Measurements from ENCODE around the gene CFD. TPM values are rescaled to one million over a fixed set of nuclear protein-coding genes. Genes with fewer than 3 reads are reported as not detected.

Gene CFD
- total and polyA plus RNA-seq, 10 of the 15 experiments (the other 5 are each of a cell fraction or from before 2014, with no cell fraction given) = 0.05 to 1.1 (median 0.38) TPM; not detected in 4

DNA sequence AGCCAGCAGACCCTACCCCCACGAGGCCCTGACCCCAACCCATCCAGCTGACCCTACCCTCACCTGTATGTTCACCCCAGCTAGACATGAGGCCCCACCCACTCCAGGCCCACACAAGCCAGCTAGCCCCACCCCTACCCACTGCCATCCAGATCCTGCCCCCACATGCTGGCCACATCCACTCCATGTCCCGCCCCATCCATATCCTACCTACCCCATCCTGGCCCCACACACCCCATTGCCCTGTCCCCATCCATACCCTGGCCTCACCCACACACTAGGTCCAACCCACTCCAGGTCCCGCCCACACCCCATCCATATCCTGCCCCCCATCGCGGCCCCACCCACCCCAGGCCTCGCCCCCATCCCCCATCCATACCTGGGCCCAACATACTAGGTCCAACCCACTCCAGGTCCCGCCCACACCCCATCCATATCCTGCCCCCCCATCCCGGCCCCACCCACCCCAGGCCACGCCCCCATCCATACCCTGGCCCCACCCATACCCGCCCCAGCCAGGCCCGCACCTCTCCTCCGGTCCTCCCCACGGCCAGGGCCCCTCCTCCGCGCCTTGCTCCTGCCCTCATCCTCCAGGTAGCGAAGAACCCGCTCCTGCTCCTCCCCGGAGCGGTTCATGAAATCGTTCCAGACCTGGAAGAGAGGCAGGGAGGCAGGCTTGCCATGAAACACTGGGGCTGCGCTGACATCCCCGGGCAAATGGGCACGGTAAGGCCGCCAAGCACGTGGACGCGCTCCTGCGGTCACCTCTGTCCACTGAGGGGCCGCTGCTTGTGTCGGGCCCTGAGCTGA is 41.0 kb downstream of the CFD start:
- Histone ChIP-seq H3K36me3 (ENCODE audit: control insufficient read depth in 2 of 2, insufficient read depth in 2 of 2, low read length in 1 of 2) (peaks cover 0 to 6% of the 10 kb centered on the region in 2 experiments; a peak in 2 of 4 replicates), H2AFZ (ENCODE audit: control insufficient read depth, low read depth, low read length) (no peak overlapping the region), H3K4me2 (ENCODE audit: control insufficient read depth, insufficient read depth) (no peak overlapping the region), H3K27ac (ENCODE audit: control insufficient read depth, insufficient read depth) (no peak overlapping the region), H3K4me1 (ENCODE audit: control insufficient read depth, insufficient read depth, low read length) (no peaks in the 10 kb centered on the region), H4K20me1 (ENCODE audit: control insufficient read depth, insufficient read depth) (no peaks in the 10 kb centered on the region), H3K9me3 (replicated peaks; ENCODE audit: control insufficient read depth, insufficient read depth, low read length) (no peaks in the 10 kb centered on the region), H3K9ac (ENCODE audit: control insufficient read depth, insufficient read depth, low read length) (no peak overlapping the region), H3K27me3 (replicated peaks in 1 of 2; ENCODE audit: control insufficient read depth in 2 of 2, insufficient read depth in 2 of 2, low read length in 1 of 2) (no peaks in the 10 kb centered on the region), H3K4me3 (no peak overlapping the region), H3K79me2 (ENCODE audit: control insufficient read depth, insufficient read depth, low read length) (no peaks in the 10 kb centered on the region)
- intact Hi-C loops (cut with micrococcal nuclease; ENCODE audit: unreplicated experiment) = no loop called here
- no TSS peak for BruUV-seq (replicated peaks)
- ATAC-seq (peak; percentile 57), DNase-seq (ENCODE audit: low read depth, low spot score) (no peak), FAIRE-seq (no peak)
- in situ Hi-C loops (cut with MboI) = no loop called here
- ChIA-PET POLR2A (no interaction called here), CTCF (no interaction called here), RAD21 (ENCODE audit: unreplicated experiment) (no interaction called here), SMC1A (ENCODE audit: uncharacterized antibody, unreplicated experiment) (no interaction called here)
- TF ChIP-seq MEF2B (IDR thresholded peaks at IDR 0.05; ENCODE audit: partially characterized antibody, poor library complexity, severe bottlenecking) (no peak), HDGF (IDR thresholded peaks at IDR 0.05) (peak; percentile 81; the same call in 1 of the 2 replicates), SP1 (IDR thresholded peaks at IDR 0.05; ENCODE audit: low read depth, low read length) (no peak)
- WGBS (ENCODE audit: insufficient coverage, insufficient replicate concordance, low lambda C conversion rate, missing lambda C conversion rate) = 73% methylated on average over 19 of the region's 30 CpGs

- Histone ChIP-seq H3K9me3 (replicated peaks; ENCODE audit: control insufficient read depth, insufficient read depth, low read length) (no peaks in the 10 kb centered on the region), H3K79me2 (ENCODE audit: control insufficient read depth, insufficient read depth, low read length) (peaks cover 1% of the 10 kb centered on the region), H3K4me3 (no peak overlapping the region), H3K27me3 (replicated peaks in 1 of 2; ENCODE audit: control insufficient read depth in 2 of 2, insufficient read depth in 2 of 2, low read length in 1 of 2) (no peaks in the 10 kb centered on the region), H3K4me2 (ENCODE audit: control insufficient read depth, insufficient read depth) (no peak overlapping the region), H3K4me1 (ENCODE audit: control insufficient read depth, insufficient read depth, low read length) (peaks cover 8% of the 10 kb centered on the region), H3K27ac (ENCODE audit: control insufficient read depth, insufficient read depth) (no peak overlapping the region), H3K9ac (ENCODE audit: control insufficient read depth, insufficient read depth, low read length) (no peak overlapping the region), H2AFZ (ENCODE audit: control insufficient read depth, low read depth, low read length) (no peak overlapping the region), H3K36me3 (ENCODE audit: control insufficient read depth in 2 of 2, insufficient read depth in 2 of 2, low read length in 1 of 2) (peaks cover 0 to 6% of the 10 kb centered on the region in 2 experiments; a peak in 2 of 4 replicates), H4K20me1 (ENCODE audit: control insufficient read depth, insufficient read depth) (no peaks in the 10 kb centered on the region)
- intact Hi-C loops (cut with micrococcal nuclease; ENCODE audit: unreplicated experiment) (no loop called here), in situ Hi-C loops (cut with MboI) (no loop called here)
- SMC1A ChIA-PET (ENCODE audit: uncharacterized antibody, unreplicated experiment) = no interaction called here
- ATAC-seq = no peak
- no peak for DNase-seq (ENCODE audit: low read depth, low spot score)
- FAIRE-seq = no peak
- RAD21 ChIA-PET (ENCODE audit: unreplicated experiment) = no interaction called here
- no TSS peak for BruUV-seq (replicated peaks)
- 92% methylated on average over 27 of the region's 27 CpGs for WGBS (ENCODE audit: insufficient coverage, insufficient replicate concordance, low lambda C conversion rate, missing lambda C conversion rate)
- TF ChIP-seq, protein P1, sequence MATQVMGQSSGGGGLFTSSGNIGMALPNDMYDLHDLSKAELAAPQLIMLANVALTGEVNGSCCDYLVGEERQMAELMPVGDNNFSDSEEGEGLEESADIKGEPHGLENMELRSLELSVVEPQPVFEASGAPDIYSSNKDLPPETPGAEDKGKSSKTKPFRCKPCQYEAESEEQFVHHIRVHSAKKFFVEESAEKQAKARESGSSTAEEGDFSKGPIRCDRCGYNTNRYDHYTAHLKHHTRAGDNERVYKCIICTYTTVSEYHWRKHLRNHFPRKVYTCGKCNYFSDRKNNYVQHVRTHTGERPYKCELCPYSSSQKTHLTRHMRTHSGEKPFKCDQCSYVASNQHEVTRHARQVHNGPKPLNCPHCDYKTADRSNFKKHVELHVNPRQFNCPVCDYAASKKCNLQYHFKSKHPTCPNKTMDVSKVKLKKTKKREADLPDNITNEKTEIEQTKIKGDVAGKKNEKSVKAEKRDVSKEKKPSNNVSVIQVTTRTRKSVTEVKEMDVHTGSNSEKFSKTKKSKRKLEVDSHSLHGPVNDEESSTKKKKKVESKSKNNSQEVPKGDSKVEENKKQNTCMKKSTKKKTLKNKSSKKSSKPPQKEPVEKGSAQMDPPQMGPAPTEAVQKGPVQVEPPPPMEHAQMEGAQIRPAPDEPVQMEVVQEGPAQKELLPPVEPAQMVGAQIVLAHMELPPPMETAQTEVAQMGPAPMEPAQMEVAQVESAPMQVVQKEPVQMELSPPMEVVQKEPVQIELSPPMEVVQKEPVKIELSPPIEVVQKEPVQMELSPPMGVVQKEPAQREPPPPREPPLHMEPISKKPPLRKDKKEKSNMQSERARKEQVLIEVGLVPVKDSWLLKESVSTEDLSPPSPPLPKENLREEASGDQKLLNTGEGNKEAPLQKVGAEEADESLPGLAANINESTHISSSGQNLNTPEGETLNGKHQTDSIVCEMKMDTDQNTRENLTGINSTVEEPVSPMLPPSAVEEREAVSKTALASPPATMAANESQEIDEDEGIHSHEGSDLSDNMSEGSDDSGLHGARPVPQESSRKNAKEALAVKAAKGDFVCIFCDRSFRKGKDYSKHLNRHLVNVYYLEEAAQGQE (IDR thresholded peaks at IDR 0.05; ENCODE audit: low read depth, low read length) = no peak
- TF ChIP-seq CEBPZ (IDR thresholded peaks at IDR 0.05; ENCODE audit: low read depth, low read length) (no peak), MEF2B (IDR thresholded peaks at IDR 0.05; ENCODE audit: partially characterized antibody, poor library complexity, severe bottlenecking) (no peak), TBL1XR1 (IDR thresholded peaks at IDR 0.05; ENCODE audit: low read depth, low read length) (no peak), POLR2A (IDR thresholded peaks at IDR 0.05; ENCODE audit: low read depth, low read length) (peak; percentile 22; the same call in 1 of the 2 replicates)
- POLR2A ChIA-PET = no interaction called here
- CTCF ChIA-PET = no interaction called here
Observed at GRCh38 chr19:901216-902092, 42.0 kb downstream of the CFD start.
